ENCODE measurements around the gene AP1G2. TPM values are rescaled to one million over a fixed set of nuclear protein-coding genes. Genes with fewer than 3 reads are reported as not detected.

AP1G2 gene
- total and polyA plus RNA-seq, 3 donors from 2014 or later, result 33.6 to 83.4 (median 76.9) TPM

- TF ChIP-seq CTCF (IDR thresholded peaks at IDR 0.05) (no peak), POLR2A (IDR thresholded peaks at IDR 0.05) (no peak)
- no peaks in the 10 kb centered on the region for H3K27me3 ChIP-seq
- no peak for DNase-seq
- no peak overlapping the region for H3K4me3 ChIP-seq
- no peaks in the 10 kb centered on the region for H3K36me3 ChIP-seq (ENCODE audit: low read depth, missing control alignments)
- H3K9me3 ChIP-seq, result no peaks in the 10 kb centered on the region
- peaks cover 12% of the 10 kb centered on the region for H3K4me1 ChIP-seq
- intact Hi-C loops (cut with DNase I; ENCODE audit: low total_unique reads), result loop anchor here (5.0 kb wide), 1 partner anchor 84 kb away; no protein-coding TSS in a partner anchor
- H3K27ac ChIP-seq, result no peak overlapping the region
- 80 to 92% methylated on average over 1 to 2 of the region's 2 CpGs for WGBS, 2 donors
Measured at GRCh38 chr14:23561259-23561658, 6.3 kb downstream of the AP1G2 start.

- no peak for TF ChIP-seq POLR2A (IDR thresholded peaks at IDR 0.05)
- TF ChIP-seq CTCF (IDR thresholded peaks at IDR 0.05), result no peak
- Histone ChIP-seq H3K9me3 (no peaks in the 10 kb centered on the region), H3K27me3 (no peaks in the 10 kb centered on the region), H3K36me3 (ENCODE audit: low read depth, missing control alignments) (no peaks in the 10 kb centered on the region), H3K4me1 (peaks cover 13% of the 10 kb centered on the region), H3K27ac (no peak overlapping the region), H3K4me3 (no peak overlapping the region)
- WGBS, 2 donors, result 91 to 92% methylated on average over 3 of the region's 3 CpGs
- DNase-seq, result no peak
- intact Hi-C loops (cut with DNase I; ENCODE audit: low total_unique reads), result loop anchor here (5.0 kb wide), 1 partner anchor 83 kb away; no protein-coding TSS in a partner anchor
Measured at GRCh38 chr14:23559926-23560520, 7.6 kb downstream of the AP1G2 start.

GRCh38 chr14:23559010-23559925, 8.3 kb downstream of the AP1G2 start:
- DNase-seq, result peak; percentile 63
- H3K27ac ChIP-seq, result no peak overlapping the region
- H3K4me3 ChIP-seq, result no peak overlapping the region
- WGBS, 2 donors, result 78 to 80% methylated on average over 19 to 21 of the region's 21 CpGs
- H3K36me3 ChIP-seq (ENCODE audit: low read depth, missing control alignments), result no peaks in the 10 kb centered on the region
- intact Hi-C loops (cut with DNase I; ENCODE audit: low total_unique reads), result no loop called here
- H3K4me1 ChIP-seq, result peaks cover 15% of the 10 kb centered on the region
- peak; percentile 59 to 76 (median 71) for TF ChIP-seq CTCF (IDR thresholded peaks at IDR 0.05)
- no peak for TF ChIP-seq POLR2A (IDR thresholded peaks at IDR 0.05)
- no peaks in the 10 kb centered on the region for H3K27me3 ChIP-seq
- H3K9me3 ChIP-seq, result no peaks in the 10 kb centered on the region

- H3K27ac ChIP-seq, result no peak overlapping the region
- DNase-seq, result no peak
- no peaks in the 10 kb centered on the region for H3K9me3 ChIP-seq
- H3K36me3 ChIP-seq (ENCODE audit: low read depth, missing control alignments), result no peaks in the 10 kb centered on the region
- 82 to 84% methylated on average over 10 of the region's 10 CpGs for WGBS, 2 donors
- H3K4me3 ChIP-seq, result no peak overlapping the region
- intact Hi-C loops (cut with DNase I; ENCODE audit: low total_unique reads), result no loop called here
- H3K27me3 ChIP-seq, result no peaks in the 10 kb centered on the region
- H3K4me1 ChIP-seq, result peaks cover 15% of the 10 kb centered on the region
- no peak for TF ChIP-seq CTCF (IDR thresholded peaks at IDR 0.05)
- TF ChIP-seq POLR2A (IDR thresholded peaks at IDR 0.05), result no peak
Measured at GRCh38 chr14:23558346-23559009, 9.1 kb downstream of the AP1G2 start.
